ENCODE results near the gene RTN4RL1. TPM values are rescaled to one million over a fixed set of nuclear protein-coding genes. Genes with fewer than 3 reads are reported as not detected.
A peak's percentile ranks its signal among the peaks of the same experiment; 100 is the strongest.

RTN4RL1 gene
- total RNA-seq, 1 donor from 2014 or later: not detected

- DNase-seq (ENCODE audit: low read depth): peak; percentile 61
- no peak for TF ChIP-seq CTCF (IDR thresholded peaks at IDR 0.05; ENCODE audit: insufficient read depth, low read length, poor library complexity, severe bottlenecking)
- H3K36me3 ChIP-seq (ENCODE audit: control insufficient read depth, insufficient read depth, low read length): peaks cover 1% of the 10 kb centered on the region
- H3K4me3 ChIP-seq (ENCODE audit: low read depth, low read length): no peak overlapping the region
- no peaks in the 10 kb centered on the region for H3K27me3 ChIP-seq (ENCODE audit: control insufficient read depth, insufficient read depth, low read length)
These were observed 43.5 kb upstream of the RTN4RL1 start for GRCh38 chr17:2068519-2069051.

GRCh38 chr17:2068031-2068518 lies 42.9 kb upstream of the RTN4RL1 start:
- DNase-seq (ENCODE audit: low read depth): no peak
- Histone ChIP-seq H3K27me3 (ENCODE audit: control insufficient read depth, insufficient read depth, low read length) (no peaks in the 10 kb centered on the region), H3K36me3 (ENCODE audit: control insufficient read depth, insufficient read depth, low read length) (peaks cover 1% of the 10 kb centered on the region), H3K4me3 (ENCODE audit: low read depth, low read length) (no peak overlapping the region)
- TF ChIP-seq CTCF (IDR thresholded peaks at IDR 0.05; ENCODE audit: insufficient read depth, low read length, poor library complexity, severe bottlenecking): no peak

GRCh38 chr17:2067608-2068024 lies 42.5 kb upstream of the RTN4RL1 start:
- Histone ChIP-seq H3K27me3 (ENCODE audit: control insufficient read depth, insufficient read depth, low read length) (no peaks in the 10 kb centered on the region), H3K4me3 (ENCODE audit: low read depth, low read length) (no peak overlapping the region), H3K36me3 (ENCODE audit: control insufficient read depth, insufficient read depth, low read length) (peaks cover 1% of the 10 kb centered on the region)
- no peak for TF ChIP-seq CTCF (IDR thresholded peaks at IDR 0.05; ENCODE audit: insufficient read depth, low read length, poor library complexity, severe bottlenecking)
- no peak for DNase-seq (ENCODE audit: low read depth)

GRCh38 chr17:2067048-2067561 lies 42.0 kb upstream of the RTN4RL1 start:
- Histone ChIP-seq H3K27me3 (ENCODE audit: control insufficient read depth, insufficient read depth, low read length) (no peaks in the 10 kb centered on the region), H3K36me3 (ENCODE audit: control insufficient read depth, insufficient read depth, low read length) (peaks cover 1% of the 10 kb centered on the region), H3K4me3 (ENCODE audit: low read depth, low read length) (no peak overlapping the region)
- no peak for TF ChIP-seq CTCF (IDR thresholded peaks at IDR 0.05; ENCODE audit: insufficient read depth, low read length, poor library complexity, severe bottlenecking)
- DNase-seq (ENCODE audit: low read depth): no peak

- no peak for DNase-seq (ENCODE audit: low read depth)
- Histone ChIP-seq H3K4me3 (ENCODE audit: low read depth, low read length) (no peak overlapping the region), H3K27me3 (ENCODE audit: control insufficient read depth, insufficient read depth, low read length) (no peaks in the 10 kb centered on the region), H3K36me3 (ENCODE audit: control insufficient read depth, insufficient read depth, low read length) (peaks cover 1% of the 10 kb centered on the region)
- TF ChIP-seq CTCF (IDR thresholded peaks at IDR 0.05; ENCODE audit: insufficient read depth, low read length, poor library complexity, severe bottlenecking): no peak
These were observed 40.8 kb upstream of the RTN4RL1 start for GRCh38 chr17:2065949-2066400.
